HCT116 (cell line): ENCODE results near the gene CRP. TPM values are rescaled to one million over a fixed set of nuclear protein-coding genes. Genes with fewer than 3 reads are reported as not detected.
"Not testable (repeated sequence)": the region's sequence is repeated elsewhere in the genome, so short reads cannot be mapped to it uniquely, and the experiment has no call there.

Experiments
- ATAC-seq: fragments of 200-7000 bp; cut with Tn5 transposase; 2 replicates; pipeline ENCODE4 v1.9.1; 2020; ENCODE audit warnings: mild to moderate bottlenecking, moderate library complexity
- BruUV-seq: library from RNA; stranded (reverse); fragments of 400-500 nt; replicated peaks from 2 replicates; lab custom pipeline; 2021; lab: Mats Ljungman, UMichigan
- CTCF ChIA-PET: fragments of 300-600 bp; sonication (Branson Sonifier 250); formaldehyde crosslinking; loops from one replicate; lab custom pipeline; 2021; ENCODE audit warnings: antibody characterized with exemption; lab: Charles Lee
- POLR2A ChIA-PET: fragments of 300-600, 350-600 bp; sonication (Branson Sonifier 250); formaldehyde crosslinking; loops from one replicate; lab custom pipeline; 2021; ENCODE audit warnings: antibody characterized with exemption; lab: Charles Lee
- RAD21 ChIA-PET, 2 experiments: fragments of 300-600 bp; sonication (Branson Sonifier 250); formaldehyde crosslinking; loops; one replicate each; lab custom pipeline; 2023; ENCODE audit warnings: low total read pairs in 2 of 2; ENCODE audit not compliant: uncharacterized antibody in 2 of 2, unreplicated experiment in 2 of 2, low non-redundant PET in 1 of 2; lab: Charles Lee
- DNase-seq: peaks from one replicate; pipeline ENCODE4 v3.0.0-alpha.2; 2010; ENCODE audit warnings: low read depth, low spot score
- H2AFZ ChIP-seq: fragments of 200-600 bp; shearing (Covaris generic), sonication (generic); 2 replicates; pipeline ENCODE4 v1.6.1; 2017; ENCODE audit warnings: low read depth, mixed run types, mixed read lengths, antibody characterized with exemption, low read length; ENCODE audit not compliant: poor library complexity, severe bottlenecking
- H3K27ac ChIP-seq: 2 replicates; pipeline ENCODE4 v1.5.1; 2012; ENCODE audit warnings: low read depth, low read length
- H3K27me3 ChIP-seq: fragments of 200-600 bp; sonication (generic); 2 replicates; pipeline ENCODE4 v1.6.1; 2016; ENCODE audit warnings: mixed run types, low read length, mixed read lengths; ENCODE audit not compliant: insufficient read depth
- H3K36me3 ChIP-seq, 2 experiments: fragments of 200-500 bp in 1 of 2; fragments of 200-600 bp in 1 of 2; sonication (Bioruptor generic) in 1 of 2; sonication (generic) in 1 of 2; 2 replicates each; pipeline versions ENCODE4 v1.5.1 to v1.6.1; 2014 to 2016; ENCODE audit warnings: low read length in 2 of 2, inconsistent platforms in 1 of 2, mixed read lengths in 1 of 2, mixed run types in 1 of 2; ENCODE audit not compliant: insufficient read depth in 2 of 2, control insufficient read depth in 1 of 2
- H3K4me1 ChIP-seq, 2 experiments: fragments of 200-600 bp in 1 of 2; sonication (generic) in 1 of 2; 2 replicates each; pipeline versions ENCODE4 v1.5.1 to v1.6.1; 2012 to 2017; ENCODE audit warnings: low read length in 2 of 2, inconsistent platforms in 1 of 2, mild to moderate bottlenecking in 1 of 2, mixed read lengths in 1 of 2, mixed run types in 1 of 2, moderate library complexity in 1 of 2; ENCODE audit not compliant: insufficient read depth in 2 of 2, control insufficient read depth in 1 of 2
- H3K4me2 ChIP-seq: fragments of 200-600 bp; sonication (generic); 2 replicates; pipeline ENCODE4 v1.6.1; 2017; ENCODE audit warnings: mixed run types, low read length, mixed read lengths
- H3K4me3 ChIP-seq, 2 experiments: fragments of 200-600 bp in 1 of 2; sonication (generic) in 1 of 2; replicated peaks in 1 of 2; 2 replicates each; pipeline ENCODE4 v1.5.1; 2011 to 2016; ENCODE audit warnings: low read length in 2 of 2, control low read depth in 1 of 2, low read depth in 1 of 2, mild to moderate bottlenecking in 1 of 2, mixed read lengths in 1 of 2, mixed run types in 1 of 2
- H3K79me2 ChIP-seq: fragments of 200-600 bp; sonication (generic); 2 replicates; pipeline ENCODE4 v1.6.1; 2017; ENCODE audit warnings: mild to moderate bottlenecking, mixed run types, low read length, moderate library complexity, mixed read lengths; ENCODE audit not compliant: insufficient read depth
- H3K9ac ChIP-seq: fragments of 200-600 bp; sonication (generic); 2 replicates; pipeline ENCODE4 v1.6.1; 2016; ENCODE audit warnings: low read length, mixed read lengths
- H3K9me2 ChIP-seq: fragments of 200-600 bp; sonication (generic), shearing (Covaris generic); 2 replicates; pipeline ENCODE4 v1.6.1; 2017; ENCODE audit warnings: mixed run types, mild to moderate bottlenecking, moderate library complexity; ENCODE audit not compliant: insufficient read depth
- H3K9me3 ChIP-seq, 2 experiments: fragments of 200-500 bp in 1 of 2; fragments of 200-600 bp in 1 of 2; sonication (Bioruptor generic) in 1 of 2; sonication (generic) in 1 of 2; 2 replicates each; pipeline ENCODE4 v1.6.1; 2014 to 2017; ENCODE audit warnings: low read length in 2 of 2, mixed read lengths in 2 of 2, inconsistent platforms in 1 of 2, low read depth in 1 of 2, mild to moderate bottlenecking in 1 of 2, mixed run types in 1 of 2, moderate library complexity in 1 of 2; ENCODE audit not compliant: control insufficient read depth in 1 of 2, insufficient read depth in 1 of 2
- H4K20me1 ChIP-seq: fragments of 200-600 bp; sonication (generic), shearing (Covaris generic); 2 replicates; pipeline ENCODE4 v1.6.1; 2017; ENCODE audit warnings: mixed run types, mild to moderate bottlenecking, moderate library complexity; ENCODE audit not compliant: insufficient read depth
- ATF3 ChIP-seq: IDR thresholded peaks from 2 replicates; pipeline ENCODE4 v1.6.1; 2012
- CBX3 ChIP-seq: IDR thresholded peaks from 2 replicates; pipeline ENCODE4 v1.6.1; 2012; ENCODE audit warnings: low read depth
- EGR1 ChIP-seq: IDR thresholded peaks from 2 replicates; pipeline ENCODE4 v1.6.1; 2012; ENCODE audit warnings: low read depth
- EZH2 ChIP-seq: fragments of 200-600 bp; sonication (generic); IDR thresholded peaks from 2 replicates; pipeline ENCODE4 v1.6.1; 2017; ENCODE audit warnings: antibody characterized with exemption, mixed run types
- EZH2phosphoT487 ChIP-seq: fragments of 200-600 bp; IDR thresholded peaks from 2 replicates; pipeline ENCODE4 v1.6.1; 2018; ENCODE audit warnings: antibody characterized with exemption, borderline replicate concordance
- JUND ChIP-seq: IDR thresholded peaks from 2 replicates; pipeline ENCODE4 v1.6.1; 2012
- MAX ChIP-seq: IDR thresholded peaks from 2 replicates; pipeline ENCODE4 v1.6.1; 2012
- POLR2AphosphoS5 ChIP-seq: IDR thresholded peaks from 2 replicates; pipeline ENCODE4 v1.6.1; 2011; ENCODE audit warnings: mild to moderate bottlenecking, low read depth, low read length, moderate library complexity
- SIN3A ChIP-seq: IDR thresholded peaks from 2 replicates; pipeline ENCODE4 v1.6.1; 2012; ENCODE audit warnings: low read depth
- SRF ChIP-seq: IDR thresholded peaks from 2 replicates; pipeline ENCODE4 v1.6.1; 2012; ENCODE audit warnings: low read depth
- ZFX ChIP-seq: fragments of 450-650 bp; IDR thresholded peaks from 2 replicates; pipeline ENCODE4 v1.6.1; 2017
- intact Hi-C: fragments of 100-400 bp; cut with micrococcal nuclease; formaldehyde crosslinking; loops from 2 replicates; pipeline ENCODE4 v1.10.0; 2022
- total RNA-seq: library from RNA; stranded (reverse); gene quantifications from one replicate; pipeline ENCODE4 v1.2.1, GENCODE V29; 2021; ENCODE audit not compliant: unreplicated experiment

The CRP gene
- total RNA-seq, 1 experiment from 2014 or later = 1.3 TPM

- H3K4me1 ChIP-seq, CTCF ChIA-PET, H4K20me1 ChIP-seq, POLR2A ChIA-PET, H3K4me3 ChIP-seq, H3K27ac ChIP-seq, H3K79me2 ChIP-seq, ATAC-seq, H3K9me2 ChIP-seq, H3K27me3 ChIP-seq, H3K9me3 ChIP-seq, H2AFZ ChIP-seq, RAD21 ChIA-PET, H3K9ac ChIP-seq, DNase-seq, H3K4me2 ChIP-seq, BruUV-seq, intact Hi-C loops, H3K36me3 ChIP-seq: not testable (repeated sequence)
- peak; percentile 32; the same call in 1 of the 2 replicates for TF ChIP-seq CBX3
- TF ChIP-seq, all 23 proteins: peak for 1; not testable (repeated sequence) for 22
Measured at GRCh38 chr1:159723188-159723587, 8.8 kb upstream of the CRP start.

GRCh38 chr1:159719990-159720389, 5.6 kb upstream of the CRP start:
- Histone ChIP-seq H3K79me2 (no peaks in the 10 kb centered on the region), H3K9ac (no peak overlapping the region), H3K4me1 (no peaks in the 10 kb centered on the region), H3K27ac (no peak overlapping the region), H3K36me3 (no peaks in the 10 kb centered on the region), H2AFZ (no peak overlapping the region), H3K4me2 (no peak overlapping the region), H3K9me3 (no peaks in the 10 kb centered on the region; a peak in 1 of 4 replicates), H4K20me1 (no peaks in the 10 kb centered on the region), H3K27me3 (no peaks in the 10 kb centered on the region), H3K9me2 (no peaks in the 10 kb centered on the region), H3K4me3 (no peak overlapping the region)
- ATAC-seq (no peak), DNase-seq (no peak)
- ChIA-PET RAD21 (no interaction called here), CTCF (no interaction called here), POLR2A (no interaction called here)
- TF ChIP-seq ATF3 (no peak), ZFX (no peak), EGR1 (no peak), MAX (no peak), JUND (no peak), EZH2phosphoT487 (no peak), SRF (no peak), SIN3A (no peak), EZH2 (no peak), POLR2AphosphoS5 (no peak)
- BruUV-seq = no TSS peak
- intact Hi-C loops = no loop called here
